T-helper 2 cell treated with Interferon-gamma antibody and Interleukin-4, amounts not matched to agents 100 ng/mL and 5 ng/mL, for 36 hours (primary cell): Measurements from ENCODE around the gene RERGL. TPM values are rescaled to one million over a fixed set of nuclear protein-coding genes. Genes with fewer than 3 reads are reported as not detected.
"Not testable (repeated sequence)": the region's sequence is repeated elsewhere in the genome, so short reads cannot be mapped to it uniquely, and the experiment has no call there.

ENCODE experiments used
- intact Hi-C: fragments of 100-400 bp; cut with micrococcal nuclease; formaldehyde crosslinking; loops from one replicate; pipeline ENCODE4 v1.15.1; 2023
- total RNA-seq: library from RNA; stranded (reverse); gene quantifications from 2 replicates; pipeline ENCODE4 v1.2.3, GENCODE V29; 2022

Gene RERGL
- not detected in 2 replicates for total RNA-seq

GRCh38 chr12:18090093-18090492, at the start of gene RERGL:
Gene RERGL, minus strand, starts transcription at chr12:18090193. Its CDS starts 53 bp downstream, at chr12:18090140.
- intact Hi-C loops: no loop called here

GRCh38 chr12:18139254-18139653, 49.3 kb upstream of the RERGL start:
- intact Hi-C loops: no loop called here

- intact Hi-C loops: no loop called here
These were observed 45.5 kb upstream of the RERGL start for GRCh38 chr12:18135509-18135908.

- intact Hi-C loops: no loop called here
These were observed 45.1 kb upstream of the RERGL start for GRCh38 chr12:18135086-18135485.

- intact Hi-C loops: no loop called here
These were observed 40.9 kb upstream of the RERGL start for GRCh38 chr12:18130851-18131250.

GRCh38 chr12:18123707-18124106, 33.7 kb upstream of the RERGL start:
- intact Hi-C loops: no loop called here

- intact Hi-C loops: no loop called here
These were observed 30.9 kb upstream of the RERGL start for GRCh38 chr12:18120899-18121298.

- intact Hi-C loops: no loop called here
These were observed 18.6 kb upstream of the RERGL start for GRCh38 chr12:18108611-18109010.

- intact Hi-C loops: no loop called here
These were observed 13.6 kb upstream of the RERGL start for GRCh38 chr12:18103624-18104023.

- intact Hi-C loops: no loop called here
These were observed 11.1 kb upstream of the RERGL start for GRCh38 chr12:18101043-18101442.

GRCh38 chr12:18084080-18084479, 5.9 kb downstream of the RERGL start:
- intact Hi-C loops: no loop called here

GRCh38 chr12:18079541-18080246, 10.3 kb downstream of the RERGL start:
- intact Hi-C loops: no loop called here

- intact Hi-C loops: no loop called here
These were observed 16.0 kb downstream of the RERGL start for GRCh38 chr12:18074001-18074400.

GRCh38 chr12:18072723-18073122, 17.3 kb downstream of the RERGL start:
- intact Hi-C loops: no loop called here

- intact Hi-C loops: no loop called here
These were observed 18.7 kb downstream of the RERGL start for GRCh38 chr12:18071336-18071735.

- intact Hi-C loops: no loop called here
These were observed 21.6 kb downstream of the RERGL start for GRCh38 chr12:18068355-18068754.

GRCh38 chr12:18066666-18067065, 23.3 kb downstream of the RERGL start:
- intact Hi-C loops: no loop called here

GRCh38 chr12:18062867-18063266, 27.1 kb downstream of the RERGL start:
- intact Hi-C loops: not testable (repeated sequence)

- intact Hi-C loops: no loop called here
These were observed 32.9 kb downstream of the RERGL start for GRCh38 chr12:18057051-18057450.

- intact Hi-C loops: no loop called here
These were observed 34.9 kb downstream of the RERGL start for GRCh38 chr12:18054925-18055619.

- intact Hi-C loops: loop anchor here (2.0 kb wide), 1 partner anchor 73 kb away; no protein-coding TSS in a partner anchor
These were observed 44.5 kb downstream of the RERGL start for GRCh38 chr12:18045446-18045992.

GRCh38 chr12:18040060-18040742, 49.8 kb downstream of the RERGL start:
- intact Hi-C loops: not testable (repeated sequence)
